SKM-1 (cell line): Measurements from ENCODE around the gene MATN1.
"Not testable (repeated sequence)": the region's sequence is repeated elsewhere in the genome, so short reads cannot be mapped to it uniquely, and the experiment has no call there.

Experiments
- DNase-seq: peaks from one replicate; lab custom pipeline; 2025; ENCODE audit not compliant: unreplicated experiment; lab: John Stamatoyannopoulos, UW

The MATN1 gene

DNA sequence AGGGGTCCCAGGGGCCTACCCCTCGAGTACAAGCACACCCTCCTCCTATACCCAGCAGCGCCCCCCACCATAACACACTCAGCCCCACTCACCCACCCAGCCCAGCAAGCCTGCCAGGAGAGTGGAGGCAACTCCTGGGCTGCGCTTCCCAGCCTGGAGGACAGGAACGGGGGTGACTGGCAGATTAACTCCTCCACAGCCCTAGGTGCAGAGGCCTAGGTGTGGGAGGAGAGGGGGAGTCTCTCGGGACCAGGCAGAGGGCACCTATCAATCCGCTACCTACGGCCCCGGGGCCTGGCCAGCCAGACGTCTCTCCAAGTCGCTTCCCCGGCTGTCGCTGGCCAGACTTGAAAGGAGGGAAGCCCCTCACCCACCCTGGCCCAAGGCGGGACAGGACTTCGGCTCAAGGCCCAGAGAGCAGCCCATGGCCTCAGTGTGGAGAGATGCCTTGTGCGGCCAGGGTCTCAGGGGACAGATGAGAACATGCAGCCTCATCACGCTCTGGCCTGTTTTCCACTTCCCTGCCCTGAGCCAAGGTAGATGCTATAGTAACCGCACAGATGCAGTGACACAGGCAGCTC, 24.9 kb downstream of the MATN1 start:
- no peak for DNase-seq

DNA sequence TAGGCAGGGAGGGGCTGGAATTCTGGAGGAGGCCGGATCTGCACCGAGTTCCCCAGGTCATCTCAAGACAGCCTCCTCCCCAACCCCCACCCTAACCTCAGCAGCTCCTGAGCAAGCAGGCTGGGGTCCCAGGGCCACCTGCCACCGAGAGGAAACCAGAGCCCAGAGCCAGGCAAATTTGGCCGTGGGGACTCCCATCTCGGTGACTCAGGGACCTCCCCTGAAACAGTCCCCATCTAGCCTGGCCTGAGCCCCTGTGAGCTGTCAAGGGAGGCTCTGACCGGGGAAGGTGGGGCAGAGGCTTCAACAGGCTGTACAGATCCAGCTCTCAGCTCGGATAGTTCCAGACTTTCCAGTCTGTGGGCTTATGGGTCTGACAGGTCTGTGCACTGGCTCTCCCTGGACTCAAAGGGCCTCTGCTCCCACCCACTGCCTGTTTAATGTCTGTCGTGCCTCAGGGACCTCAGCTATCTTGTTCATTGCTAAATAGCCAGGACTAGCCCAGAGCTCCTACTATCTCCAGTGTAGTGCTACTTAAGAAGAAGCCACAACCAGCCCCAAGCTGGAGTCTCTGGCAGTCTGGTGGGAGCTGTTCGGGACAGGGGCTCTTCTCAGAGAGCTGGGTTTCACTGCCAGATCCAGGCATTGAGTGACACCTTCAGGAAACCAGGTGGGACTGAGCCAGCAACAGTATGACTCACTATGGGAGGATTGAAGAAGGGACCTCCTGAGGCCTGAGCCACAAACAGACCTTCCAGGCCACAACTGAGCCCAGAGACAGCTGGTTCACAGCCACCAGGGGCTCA, 25.6 kb downstream of the MATN1 start:
- no peak for DNase-seq

DNA sequence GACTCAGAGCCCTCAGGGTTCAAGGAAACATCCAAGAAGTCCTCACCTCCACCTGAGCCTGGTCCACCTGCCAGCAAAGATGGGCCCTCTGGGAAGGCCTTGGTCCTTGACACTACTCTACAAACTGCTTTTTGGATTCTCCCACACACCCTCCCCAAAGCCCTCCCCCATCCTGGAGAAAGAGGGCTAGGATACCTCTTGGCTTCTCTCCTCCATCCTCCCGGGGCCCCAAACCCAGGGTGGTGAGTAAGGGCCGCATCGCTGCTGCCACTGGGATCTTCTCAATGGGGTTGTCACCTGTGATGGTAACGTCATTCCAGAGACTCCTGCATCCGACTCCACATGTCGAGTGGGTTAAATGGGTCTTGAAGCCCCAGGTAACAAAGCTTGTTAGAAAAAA, 26.6 kb downstream of the MATN1 start:
- no peak for DNase-seq

DNA sequence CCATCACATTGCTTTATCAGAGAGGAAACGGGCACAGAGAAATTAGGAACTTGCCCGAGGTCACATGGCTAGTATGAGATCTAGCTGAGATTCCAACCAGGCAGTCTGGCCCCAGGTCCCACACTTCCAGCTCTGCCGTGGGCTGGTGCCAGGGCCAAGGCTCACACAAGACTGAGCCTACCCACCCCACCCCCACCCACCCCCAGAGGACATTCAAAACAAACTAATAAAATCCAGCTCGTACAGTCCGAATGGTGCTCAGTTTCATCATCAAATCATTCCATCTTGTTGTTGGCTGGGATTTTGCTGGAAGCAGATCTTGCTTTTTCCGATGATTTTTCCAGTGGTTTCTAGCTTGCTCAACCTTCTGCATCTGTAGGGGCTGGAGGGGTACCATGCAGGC, 27.9 kb downstream of the MATN1 start:
- DNase-seq, result no peak

DNA sequence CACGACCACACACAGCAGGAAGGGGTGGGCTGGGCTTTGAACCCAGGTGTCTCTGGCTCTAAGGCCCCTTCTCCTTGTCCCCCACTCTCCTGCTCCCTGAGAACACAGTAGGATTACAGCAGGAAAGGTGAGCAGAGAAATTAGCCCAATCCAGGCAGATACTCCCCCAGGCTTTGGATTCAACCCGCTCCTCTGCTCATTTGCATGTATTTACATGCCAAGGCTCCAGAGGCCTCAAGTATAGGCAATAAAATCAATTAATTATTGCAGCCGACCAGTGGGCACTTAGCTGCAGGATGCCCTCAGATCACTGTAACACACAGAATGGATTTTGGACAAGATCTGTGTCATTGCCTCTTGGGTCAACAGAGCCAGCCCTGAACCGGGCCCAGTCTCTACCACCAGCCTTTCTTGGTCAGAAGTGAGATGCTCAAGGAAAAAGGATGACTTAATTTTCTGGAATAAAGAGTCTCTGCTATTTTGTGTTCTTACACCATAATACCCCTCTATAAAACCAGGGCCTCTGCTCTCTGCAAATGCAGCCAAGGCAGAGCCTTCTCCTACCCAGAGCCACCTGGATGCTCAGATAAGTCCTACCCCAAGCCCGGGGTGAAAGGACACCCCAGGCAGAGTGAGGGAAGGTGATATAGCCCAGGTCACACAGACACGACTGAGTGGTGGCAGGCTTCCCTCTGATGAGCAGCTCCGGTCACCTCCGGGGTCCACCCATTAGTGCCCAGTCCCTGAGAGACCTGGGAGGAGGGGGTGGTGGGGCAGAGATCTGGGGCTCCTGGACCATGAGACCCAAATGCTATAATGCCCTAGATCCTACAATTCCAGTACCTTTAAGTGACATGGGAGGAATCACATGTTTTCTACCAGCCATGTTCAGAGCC, 28.9 kb downstream of the MATN1 start:
- DNase-seq, result no peak

DNA sequence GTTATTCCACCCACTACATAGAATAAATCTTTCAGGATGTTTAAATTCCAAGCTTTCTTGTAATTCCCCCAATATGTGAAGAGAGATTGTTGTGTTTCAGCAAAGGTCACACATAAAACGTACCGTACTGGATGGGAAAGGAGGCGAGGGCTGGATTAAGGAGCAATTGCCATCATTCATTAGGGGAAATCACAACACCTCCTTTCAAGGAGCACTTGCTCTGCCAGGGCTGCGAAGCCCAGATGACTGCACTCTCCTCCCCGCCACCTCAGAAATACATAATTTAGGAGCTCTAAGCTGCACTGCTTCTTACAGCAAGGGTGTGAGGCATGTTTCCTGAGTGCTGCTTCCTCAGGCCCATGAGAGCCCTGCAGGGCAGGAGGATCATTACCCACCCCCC, 29.6 kb downstream of the MATN1 start:
- no peak for DNase-seq

DNA sequence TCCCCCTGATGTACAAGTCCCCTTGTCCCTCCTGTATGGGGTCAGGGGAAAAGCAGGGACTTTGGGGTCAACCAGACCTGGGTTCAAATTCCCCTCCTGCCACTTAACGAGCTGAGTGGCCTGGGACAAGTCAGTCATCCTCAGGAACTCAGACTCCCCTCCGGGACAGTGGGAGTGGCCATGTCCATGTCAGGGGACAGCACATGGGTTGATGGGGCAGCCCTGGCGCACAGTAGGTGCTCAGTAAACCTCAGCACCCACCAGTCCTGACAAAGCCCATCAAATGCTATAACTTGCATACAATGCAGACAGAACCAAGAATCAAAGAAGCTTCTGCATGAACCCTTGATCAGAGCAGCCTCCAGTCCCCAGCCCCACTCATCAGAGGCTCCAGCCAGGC, 30.0 kb downstream of the MATN1 start:
- DNase-seq, result no peak

DNA sequence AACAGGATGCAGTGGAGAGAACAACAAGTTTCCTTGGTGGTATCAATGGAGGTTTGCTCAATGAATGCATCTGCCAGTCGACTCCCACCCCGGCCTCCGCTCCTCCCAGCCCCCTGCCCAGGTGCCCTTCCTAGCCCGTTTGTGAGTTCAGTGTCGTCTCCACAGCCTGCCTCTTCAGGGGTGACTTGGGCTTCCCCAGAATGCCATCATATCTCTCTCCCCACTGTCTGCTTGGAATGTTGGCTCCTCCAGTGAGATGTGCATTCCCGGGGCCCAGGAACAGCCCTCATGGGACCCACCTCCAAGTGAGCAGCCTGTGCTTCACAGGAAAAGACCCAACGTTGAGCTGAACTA, 30.5 kb downstream of the MATN1 start:
- DNase-seq, result no peak

DNA sequence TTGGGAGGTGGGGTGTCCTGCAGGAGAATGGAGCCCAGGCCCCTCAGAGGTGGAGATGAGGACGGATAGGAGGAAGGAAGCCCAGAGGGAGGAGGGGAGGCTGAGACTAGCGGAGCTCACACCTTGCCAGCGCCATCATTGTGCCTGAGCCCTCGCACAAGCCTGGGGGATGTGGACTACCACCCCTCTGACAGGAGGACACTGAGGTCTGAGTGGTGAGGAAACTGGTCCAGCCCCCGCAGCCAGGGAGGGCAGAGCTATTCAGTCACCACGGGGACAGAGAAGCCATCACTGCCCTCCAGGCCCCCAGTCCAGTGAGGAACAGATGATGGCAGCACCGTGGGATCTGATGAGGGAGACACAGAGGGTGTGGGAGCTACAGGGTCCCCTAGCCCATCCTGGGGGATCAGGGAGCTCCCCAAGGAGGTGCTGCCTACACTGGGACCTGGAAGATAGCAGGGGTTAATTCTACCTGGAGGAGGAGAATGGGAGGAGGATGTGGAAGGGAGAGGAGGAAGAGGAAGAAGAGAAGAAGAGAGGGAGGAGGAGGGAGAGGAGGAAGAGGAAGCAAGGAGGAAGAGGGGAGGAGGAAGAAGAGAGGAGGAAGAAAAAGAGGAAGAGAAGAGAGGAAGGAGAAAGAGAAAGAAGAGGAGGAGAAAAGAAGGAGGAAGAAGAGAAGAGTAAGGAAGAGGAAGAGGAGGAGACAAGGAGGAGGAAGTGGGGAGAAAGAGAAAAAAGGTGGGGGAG, 31.0 kb downstream of the MATN1 start:
- no peak for DNase-seq

DNA sequence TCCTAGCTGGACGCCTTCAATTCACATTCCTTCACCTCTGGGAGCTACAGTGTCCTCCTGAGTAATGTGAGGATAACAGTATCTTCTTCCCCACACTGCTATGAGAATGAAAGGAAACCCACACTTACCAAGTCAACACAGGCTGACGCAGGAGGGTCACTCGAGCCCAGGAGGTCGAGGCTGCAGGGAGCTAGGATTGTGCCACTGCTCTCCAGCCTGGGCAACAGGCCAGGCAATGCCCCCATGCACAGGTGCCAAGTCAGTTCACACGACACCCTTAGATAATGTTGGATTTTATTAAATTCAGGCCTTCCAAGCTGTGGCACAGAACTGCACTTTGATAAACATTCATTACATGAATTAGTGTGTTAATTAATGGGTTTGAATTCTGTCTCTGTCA, 31.9 kb downstream of the MATN1 start:
- DNase-seq, result no peak

DNA sequence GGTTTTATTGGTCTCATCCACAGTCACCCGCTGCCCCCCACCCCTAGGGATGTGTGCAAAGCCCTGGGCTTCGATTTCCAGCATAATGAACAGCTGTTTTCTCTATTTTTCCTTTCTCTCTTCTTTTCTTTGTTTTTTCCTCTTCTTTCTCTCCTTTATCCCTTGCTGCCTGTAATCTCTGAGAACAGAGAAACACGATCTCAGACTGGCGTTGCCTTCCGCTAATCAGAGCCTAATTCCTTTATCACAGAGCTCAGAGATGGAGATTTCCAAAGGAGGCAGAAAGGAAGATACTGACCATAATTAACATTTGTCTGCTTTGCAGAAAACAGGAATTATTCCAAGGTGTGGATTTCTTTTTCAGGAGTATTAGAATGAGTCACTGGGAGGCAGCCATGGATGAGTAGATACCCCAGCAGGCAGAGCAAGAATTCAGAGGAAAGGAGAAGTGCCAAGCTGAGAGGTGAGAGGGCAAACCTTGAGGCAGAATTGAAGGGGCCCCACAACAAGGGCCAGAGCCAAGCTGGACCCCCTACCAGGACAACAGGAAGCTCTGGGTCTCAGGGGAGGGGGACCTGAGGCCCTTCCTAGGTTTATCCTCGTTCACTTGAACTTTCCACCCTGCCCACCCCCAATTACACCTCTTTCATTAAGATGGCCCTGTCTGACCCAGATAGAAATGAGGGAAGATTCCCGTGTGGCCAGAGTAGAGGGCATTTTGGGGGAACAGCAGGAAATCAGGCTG, 33.3 kb downstream of the MATN1 start:
- no peak for DNase-seq

DNA sequence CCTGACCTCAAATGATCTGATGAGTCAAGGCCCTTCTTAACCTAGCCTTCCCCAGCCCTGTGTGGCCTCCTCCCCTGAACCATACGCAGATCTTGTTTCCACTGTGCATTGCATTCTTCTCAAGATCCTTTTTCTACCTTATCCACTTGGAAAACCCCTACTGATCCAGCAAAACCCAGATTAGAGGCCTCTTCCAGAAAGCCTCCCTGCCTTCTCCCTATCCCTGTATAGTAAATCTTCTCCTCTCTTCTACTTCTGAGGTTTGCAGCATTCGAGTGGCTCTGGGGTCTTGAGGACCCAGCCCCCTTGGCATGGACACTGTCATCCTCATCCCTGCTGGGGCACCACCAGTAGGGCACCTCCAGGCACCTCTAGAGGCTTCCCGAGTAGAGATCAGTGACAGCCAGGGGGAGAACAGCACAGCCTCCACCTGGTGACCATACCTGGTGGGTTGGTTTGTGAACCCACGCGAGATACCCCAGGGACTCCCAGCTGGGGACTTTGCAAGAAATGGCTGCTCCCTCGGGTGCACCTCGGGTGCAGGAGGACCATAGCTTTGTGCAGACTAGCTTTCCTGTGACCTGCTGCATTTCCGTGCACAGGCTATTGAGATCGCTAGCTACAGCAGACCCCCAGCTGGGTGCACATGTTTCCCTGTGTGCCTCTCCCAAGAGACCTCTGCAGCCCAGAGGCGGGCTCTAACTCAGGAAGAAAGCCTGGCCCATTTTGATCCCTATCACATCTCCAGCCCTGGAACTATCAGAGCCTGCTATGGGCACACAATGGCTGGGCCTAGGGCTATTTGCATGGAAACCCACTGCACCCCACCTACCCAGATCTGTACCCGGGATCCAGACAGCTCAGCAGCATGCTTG, 34.2 kb downstream of the MATN1 start:
- DNase-seq, result no peak

DNA sequence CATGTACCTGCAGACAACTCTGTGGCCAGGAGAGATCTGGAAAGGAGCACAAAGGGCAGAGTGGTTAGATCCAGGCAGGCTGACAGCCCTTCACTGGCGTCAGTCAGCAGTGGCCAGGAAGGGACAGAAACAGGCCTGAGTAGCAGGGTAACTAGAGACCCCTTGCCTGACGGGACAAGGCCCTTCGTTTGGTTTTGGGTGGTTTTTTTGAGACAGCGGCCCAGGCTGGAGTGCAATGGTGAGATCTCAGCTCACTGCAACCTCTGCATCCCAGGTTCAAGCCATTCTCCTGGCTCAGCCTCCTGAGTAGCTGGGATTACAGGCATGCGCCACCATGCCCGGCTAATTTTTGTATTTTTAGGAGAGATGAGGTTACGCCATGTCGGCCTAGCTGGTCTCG, 34.9 kb downstream of the MATN1 start:
- DNase-seq, result not testable (repeated sequence)

DNA sequence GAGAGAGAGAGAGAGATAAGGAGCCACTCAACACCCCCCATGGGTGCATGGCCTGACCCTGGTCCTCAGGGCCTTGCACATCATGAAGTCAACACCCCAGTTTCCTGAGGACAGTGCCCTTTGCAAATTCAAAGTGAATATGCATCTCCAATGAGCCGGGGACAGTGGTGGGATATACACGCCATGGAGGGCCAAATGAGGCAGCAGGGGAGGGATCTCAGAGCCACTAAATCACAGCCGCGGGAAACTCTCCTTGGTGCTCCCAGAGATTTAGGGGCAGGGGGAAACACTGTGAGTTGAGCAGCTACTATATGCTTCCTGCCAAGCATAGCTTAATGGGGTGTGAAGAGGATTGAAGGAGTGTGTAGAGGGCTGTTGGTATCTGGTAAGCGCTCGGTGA, 35.5 kb downstream of the MATN1 start:
- DNase-seq, result no peak

DNA sequence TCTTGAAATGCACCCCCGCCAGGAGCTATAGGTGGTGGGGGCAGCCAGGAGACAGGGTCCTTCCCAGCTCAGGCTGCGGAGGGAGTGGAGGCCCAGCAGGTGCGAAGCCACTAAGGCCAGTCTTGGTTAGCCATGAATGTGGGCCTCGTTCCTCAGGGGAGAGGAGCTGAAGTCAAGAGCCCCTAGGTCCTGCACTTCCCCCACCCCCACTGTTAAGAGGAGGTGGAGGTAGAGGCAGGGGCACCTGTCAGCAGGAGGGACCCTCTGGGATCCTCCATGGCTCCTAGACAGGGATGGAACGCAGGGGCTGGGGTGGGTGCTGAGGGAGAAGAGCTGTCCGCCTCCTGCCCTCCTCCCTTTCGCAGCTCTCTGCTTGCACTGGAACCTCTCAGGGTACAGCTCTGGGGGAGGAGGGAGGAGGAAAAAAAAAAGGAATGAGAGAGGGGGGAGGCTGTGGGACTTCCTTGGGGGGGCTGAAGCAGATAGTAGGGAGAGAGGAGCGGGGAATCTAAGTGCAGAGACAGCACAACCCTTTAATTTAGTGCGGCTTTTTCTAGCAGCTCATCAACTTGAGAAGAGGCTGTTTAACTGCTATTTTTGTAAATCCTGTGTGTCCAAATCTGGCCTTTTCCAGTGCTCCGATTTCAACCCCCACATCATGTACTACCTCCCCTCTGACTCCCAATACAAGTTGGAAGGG, 37.0 kb downstream of the MATN1 start:
- DNase-seq, result no peak

DNA sequence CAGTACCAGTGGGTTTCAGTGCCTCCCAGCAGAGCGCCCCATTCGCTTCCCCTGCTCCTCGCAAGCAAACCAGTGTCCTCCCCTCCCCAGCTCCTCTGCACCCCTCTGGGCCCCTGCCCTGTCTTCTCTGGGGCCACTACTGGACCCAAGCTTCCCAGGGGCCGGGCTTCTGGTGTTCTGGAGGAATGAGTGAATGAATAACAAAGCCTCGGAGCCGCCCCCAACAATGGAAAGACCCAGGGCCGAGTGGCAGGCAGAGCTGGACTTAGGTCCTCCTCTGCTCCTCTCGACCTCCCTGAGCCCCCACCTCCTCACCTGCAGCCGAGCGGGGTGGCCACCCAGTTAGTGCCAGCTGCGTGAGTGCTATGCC, 37.6 kb downstream of the MATN1 start:
- DNase-seq, result no peak

DNA sequence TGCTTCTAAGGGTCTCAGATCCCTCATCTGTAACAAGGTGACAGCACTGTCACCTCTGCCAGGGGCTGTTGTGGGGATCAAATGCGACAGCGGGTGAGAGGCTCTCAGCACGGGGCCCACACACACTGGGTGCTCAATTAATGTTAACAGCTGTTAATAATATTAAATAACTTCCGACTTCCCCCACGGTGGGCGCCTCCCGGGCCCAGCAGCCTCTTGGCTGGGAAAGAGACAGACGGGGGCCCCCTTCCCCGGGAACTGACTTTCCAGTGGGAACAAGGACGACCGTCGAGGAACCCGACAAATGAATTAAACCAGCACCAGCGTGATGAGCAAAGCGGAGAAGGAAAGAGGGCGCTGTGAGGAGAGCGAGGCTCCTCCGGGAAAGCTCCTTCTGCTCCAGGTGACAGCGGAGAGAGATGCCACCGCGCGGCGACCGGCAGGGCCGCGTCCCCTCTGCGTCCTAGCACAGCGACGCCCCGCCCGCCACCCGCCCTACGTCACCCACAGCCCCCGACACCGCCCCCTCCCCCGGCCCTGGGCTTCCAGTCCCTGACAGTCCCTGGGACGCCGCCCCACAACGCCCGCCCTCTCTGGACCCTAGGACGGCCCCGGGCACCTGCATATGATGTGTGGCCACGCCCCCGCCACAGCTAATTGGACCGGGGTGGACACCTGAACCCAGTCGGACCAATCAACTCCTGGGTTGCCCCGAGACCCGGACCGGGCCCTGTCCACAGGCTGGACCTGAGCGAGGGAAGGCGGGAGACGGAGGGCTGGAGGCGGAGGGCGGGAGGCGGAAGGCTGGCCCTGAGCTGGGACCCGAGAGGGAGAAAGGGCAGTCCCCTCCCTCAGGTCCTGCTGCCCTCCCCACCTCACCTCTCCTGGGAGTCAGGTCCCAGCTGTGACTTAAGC, 38.2 kb downstream of the MATN1 start:
- no peak for DNase-seq

DNA sequence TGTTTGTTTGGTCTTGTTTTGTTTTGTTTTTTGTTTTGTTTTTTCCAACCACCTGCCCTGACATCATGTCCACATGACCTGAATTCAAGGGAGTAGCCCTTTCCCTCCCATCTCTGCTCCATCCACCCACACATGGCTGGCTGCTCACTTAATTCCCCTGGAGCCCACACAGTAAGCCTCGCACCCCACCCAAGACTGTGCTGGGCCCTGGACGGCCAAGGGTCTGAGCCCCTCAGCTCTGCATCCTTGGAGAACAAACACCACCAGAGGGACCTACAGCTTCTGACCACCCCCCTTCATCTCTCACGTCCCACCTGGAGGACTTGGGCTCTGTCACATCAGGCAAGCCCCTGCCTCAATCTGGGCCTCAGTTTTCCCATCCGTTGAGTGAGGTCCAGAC, 39.1 kb downstream of the MATN1 start:
- DNase-seq, result no peak
